Activated CD8-positive, alpha-beta memory T cell treated with anti-CD3 and anti-CD28 coated beads, Interleukin-2, amount 10 ng/mL, durations not matched to agents 7 days and 5 days (primary cell): ENCODE data around the gene OR10H5. TPM values are rescaled to one million over a fixed set of nuclear protein-coding genes. Genes with fewer than 3 reads are reported as not detected.
"Not testable (repeated sequence)": the region's sequence is repeated elsewhere in the genome, so short reads cannot be mapped to it uniquely, and the experiment has no call there.

Experiments
- ATAC-seq: fragments of 150-1000 bp; cut with Tn5 transposase; one replicate; pipeline ENCODE4 v1.10.0; 2021; ENCODE audit warnings: moderate library complexity
- CTCF ChIA-PET: fragments of 350-600 bp; sonication (Branson Sonifier 250); formaldehyde crosslinking; loops from one replicate; lab custom pipeline; 2021; ENCODE audit warnings: antibody characterized with exemption; lab: Charles Lee
- DNase-seq: peaks from one replicate; pipeline ENCODE4 v3.0.0-alpha.2; 2020
- H3K27ac Mint-ChIP-seq: one replicate; pipeline ENCODE4 v1.8.0; 2021; ENCODE audit warnings: mild to moderate bottlenecking, mixed read lengths
- H3K27me3 Mint-ChIP-seq: one replicate; pipeline ENCODE4 v1.8.0; 2021; ENCODE audit warnings: mixed read lengths
- H3K36me3 Mint-ChIP-seq: one replicate; pipeline ENCODE4 v1.8.0; 2021; ENCODE audit warnings: mild to moderate bottlenecking, mixed read lengths
- H3K4me1 Mint-ChIP-seq: one replicate; pipeline ENCODE4 v1.8.0; 2021; ENCODE audit warnings: mixed read lengths
- H3K4me3 Mint-ChIP-seq: one replicate; pipeline ENCODE4 v1.8.0; 2021; ENCODE audit warnings: mild to moderate bottlenecking, moderate library complexity, mixed read lengths
- H3K9me3 Mint-ChIP-seq: one replicate; pipeline ENCODE4 v1.8.0; 2022; ENCODE audit warnings: low read depth, mixed read lengths
- total RNA-seq, 2 experiments: library from RNA; stranded (reverse); gene quantifications; one replicate each; pipeline ENCODE4 v1.2.3, GENCODE V29; 2021

Gene OR10H5
- total RNA-seq, 2 experiments from 2014 or later = not detected

- no peaks in the 10 kb centered on the region for H3K9me3 Mint-ChIP-seq
- CTCF ChIA-PET = interaction anchor here (0.7 to 0.8 kb wide), 2 partner anchors 8 to 65 kb away, joined by 3 read pairs; no protein-coding TSS in a partner anchor
- no peak for ATAC-seq
Measured at GRCh38 chr19:15825753-15826152, 38.3 kb downstream of the OR10H5 start.

GRCh38 chr19:15828121-15828610 lies 40.7 kb downstream of the OR10H5 start:
- Mint-ChIP-seq H3K27me3 (peaks cover 4% of the 10 kb centered on the region), H3K9me3 (no peaks in the 10 kb centered on the region), H3K4me3 (no peak overlapping the region), H3K27ac (no peak overlapping the region), H3K36me3 (no peaks in the 10 kb centered on the region), H3K4me1 (no peaks in the 10 kb centered on the region)
- DNase-seq (no peak), ATAC-seq (no peak)
- CTCF ChIA-PET = no interaction called here

More at GRCh38 chr19:15825753-15826152, 38.3 kb downstream of the OR10H5 start:
- H3K36me3 Mint-ChIP-seq = no peaks in the 10 kb centered on the region
- no peaks in the 10 kb centered on the region for H3K4me1 Mint-ChIP-seq
- peaks cover 4% of the 10 kb centered on the region for H3K27me3 Mint-ChIP-seq
- H3K4me3 Mint-ChIP-seq = no peak overlapping the region
- H3K27ac Mint-ChIP-seq = no peak overlapping the region
- no peak for DNase-seq

GRCh38 chr19:15828611-15829305 lies 41.3 kb downstream of the OR10H5 start:
- H3K27ac Mint-ChIP-seq, H3K9me3 Mint-ChIP-seq, H3K36me3 Mint-ChIP-seq, H3K4me3 Mint-ChIP-seq, CTCF ChIA-PET, ATAC-seq, DNase-seq, H3K4me1 Mint-ChIP-seq, H3K27me3 Mint-ChIP-seq: not testable (repeated sequence)

GRCh38 chr19:15829306-15829698 lies 41.8 kb downstream of the OR10H5 start:
- Mint-ChIP-seq H3K36me3 (no peaks in the 10 kb centered on the region), H3K27ac (no peak overlapping the region), H3K9me3 (no peaks in the 10 kb centered on the region), H3K27me3 (peaks cover 2% of the 10 kb centered on the region), H3K4me3 (no peak overlapping the region), H3K4me1 (no peaks in the 10 kb centered on the region)
- CTCF ChIA-PET = no interaction called here
- DNase-seq (no peak), ATAC-seq (no peak)

- no peak for DNase-seq
- H3K4me3 Mint-ChIP-seq = no peak overlapping the region
- H3K36me3 Mint-ChIP-seq = no peaks in the 10 kb centered on the region
- no peaks in the 10 kb centered on the region for H3K4me1 Mint-ChIP-seq
- no peaks in the 10 kb centered on the region for H3K9me3 Mint-ChIP-seq
- CTCF ChIA-PET = interaction anchor here (0.7 kb wide), 1 partner anchor 17 kb away, joined by 3 read pairs; no protein-coding TSS in a partner anchor
- no peak overlapping the region for H3K27ac Mint-ChIP-seq
- ATAC-seq = no peak
- H3K27me3 Mint-ChIP-seq = peaks cover 2% of the 10 kb centered on the region
Measured at GRCh38 chr19:15829786-15830185, 42.3 kb downstream of the OR10H5 start.

GRCh38 chr19:15831626-15832025 lies 44.2 kb downstream of the OR10H5 start:
- Mint-ChIP-seq H3K9me3 (no peaks in the 10 kb centered on the region), H3K27ac (no peak overlapping the region), H3K36me3 (no peaks in the 10 kb centered on the region), H3K4me1 (peaks cover 7% of the 10 kb centered on the region), H3K27me3 (peaks cover 2% of the 10 kb centered on the region), H3K4me3 (no peak overlapping the region)
- CTCF ChIA-PET = no interaction called here
- ATAC-seq (no peak), DNase-seq (no peak)

GRCh38 chr19:15834232-15834631 lies 46.8 kb downstream of the OR10H5 start:
- H3K9me3 Mint-ChIP-seq, ATAC-seq, H3K36me3 Mint-ChIP-seq, H3K4me3 Mint-ChIP-seq, H3K27ac Mint-ChIP-seq, DNase-seq, H3K27me3 Mint-ChIP-seq, CTCF ChIA-PET: not testable (repeated sequence)
- H3K4me1 Mint-ChIP-seq = peaks cover 17% of the 10 kb centered on the region

- H3K27me3 Mint-ChIP-seq = not testable (repeated sequence)
Measured at GRCh38 chr19:15835565-15836329, 48.3 kb downstream of the OR10H5 start.

GRCh38 chr19:15836330-15837220 lies 49.1 kb downstream of the OR10H5 start:
- Mint-ChIP-seq H3K4me1 (peaks cover 17% of the 10 kb centered on the region), H3K9me3 (no peaks in the 10 kb centered on the region)
- CTCF ChIA-PET = interaction anchor here (1.2 to 1.8 kb wide), 2 partner anchors 33 to 418 kb away, joined by 4 to 5 read pairs; partner anchors contain the start of gene AKAP8L

More at GRCh38 chr19:15835565-15836329, 48.3 kb downstream of the OR10H5 start:
- H3K36me3 Mint-ChIP-seq, H3K9me3 Mint-ChIP-seq: not testable (repeated sequence)
- Mint-ChIP-seq H3K4me1 (peaks cover 17% of the 10 kb centered on the region), H3K27ac (peak overlapping the region; percentile 98), H3K4me3 (peak overlapping the region; percentile 87)
- CTCF ChIA-PET = interaction anchor here (1.3 kb wide), 1 partner anchor 346 kb away, joined by 3 read pairs; no protein-coding TSS in a partner anchor
- DNase-seq = peak; percentile 69
- peak; percentile 4 for ATAC-seq

GRCh38 chr19:15837221-15837731 lies 49.8 kb downstream of the OR10H5 start:
- Mint-ChIP-seq H3K4me3 (peak overlapping the region; percentile 87), H3K27ac (peak overlapping the region; percentile 98), H3K36me3 (no peaks in the 10 kb centered on the region), H3K9me3 (no peaks in the 10 kb centered on the region), H3K27me3 (no peaks in the 10 kb centered on the region), H3K4me1 (peaks cover 19% of the 10 kb centered on the region)
- DNase-seq (no peak), ATAC-seq (peak; percentile 3)
- CTCF ChIA-PET = interaction anchor here (1.2 to 1.8 kb wide), 2 partner anchors 32 to 418 kb away, joined by 4 to 5 read pairs; partner anchors contain the start of gene AKAP8L

More at GRCh38 chr19:15836330-15837220, 49.1 kb downstream of the OR10H5 start:
- Mint-ChIP-seq H3K27me3 (no peaks in the 10 kb centered on the region), H3K27ac (peak overlapping the region; percentile 98), H3K4me3 (peak overlapping the region; percentile 87), H3K36me3 (no peaks in the 10 kb centered on the region)
- DNase-seq (peak; percentile 98), ATAC-seq (peak; percentile 96)

GRCh38 chr19:15838351-15838750 lies 50.9 kb downstream of the OR10H5 start:
- Mint-ChIP-seq H3K36me3 (no peaks in the 10 kb centered on the region), H3K4me3 (no peak overlapping the region)

GRCh38 chr19:15839888-15840287 lies 52.4 kb downstream of the OR10H5 start:
- not testable (repeated sequence) for H3K36me3 Mint-ChIP-seq, DNase-seq, H3K9me3 Mint-ChIP-seq, H3K27ac Mint-ChIP-seq, ATAC-seq, H3K27me3 Mint-ChIP-seq, H3K4me3 Mint-ChIP-seq
- CTCF ChIA-PET = interaction anchor here (0.6 kb wide), 1 partner anchor 210 kb away, joined by 3 read pairs; no protein-coding TSS in a partner anchor
- peaks cover 37% of the 10 kb centered on the region for H3K4me1 Mint-ChIP-seq

More at GRCh38 chr19:15838351-15838750, 50.9 kb downstream of the OR10H5 start:
- Mint-ChIP-seq H3K4me1 (peaks cover 24% of the 10 kb centered on the region), H3K27me3 (no peaks in the 10 kb centered on the region), H3K27ac (no peak overlapping the region), H3K9me3 (no peaks in the 10 kb centered on the region)
- DNase-seq (no peak), ATAC-seq (no peak)
- CTCF ChIA-PET = no interaction called here
